Small intestine (tissue), 7 donors: ENCODE results near the gene GALNS. TPM values are rescaled to one million over a fixed set of nuclear protein-coding genes. Genes with fewer than 3 reads are reported as not detected.
A peak's percentile ranks its signal among the peaks of the same experiment; 100 is the strongest.

Experiments used
- DNase-seq, 2 donors: peaks; one replicate each; pipeline versions ENCODE4 v3.0.0 to v3.0.0-alpha.2; 2013
- FAIRE-seq: peaks from 2 replicates; lab custom pipeline; 2012; peaks lifted over from hg19 to GRCh38; lab: Jason Lieb, UNC
- H3K27ac ChIP-seq, 3 donors: one replicate each; pipeline ENCODE4 v1.5.1; 2013; ENCODE audit warnings: low read length in 2 of 3, mild to moderate bottlenecking in 2 of 3, control low read depth in 1 of 3, inconsistent platforms in 1 of 3, low read depth in 1 of 3, moderate library complexity in 1 of 3
- H3K27me3 ChIP-seq, 3 donors: one replicate each; pipeline ENCODE4 v1.6.1; 2013; ENCODE audit warnings: low read length in 3 of 3, inconsistent platforms in 1 of 3; ENCODE audit not compliant: control insufficient read depth in 3 of 3, insufficient read depth in 3 of 3
- H3K36me3 ChIP-seq, 3 donors: one replicate each; pipeline ENCODE4 v1.6.1; 2013; ENCODE audit warnings: low read length in 3 of 3, inconsistent platforms in 1 of 3, low read depth in 1 of 3, mild to moderate bottlenecking in 1 of 3, moderate library complexity in 1 of 3; ENCODE audit not compliant: control insufficient read depth in 3 of 3, insufficient read depth in 2 of 3
- H3K4me1 ChIP-seq, 3 donors: one replicate each; pipeline ENCODE4 v1.6.1; 2013; ENCODE audit warnings: low read length in 2 of 3, inconsistent platforms in 1 of 3, low read depth in 1 of 3, mild to moderate bottlenecking in 1 of 3, moderate library complexity in 1 of 3; ENCODE audit not compliant: control insufficient read depth in 3 of 3, insufficient read depth in 2 of 3
- H3K4me3 ChIP-seq, 3 donors: one replicate each; pipeline ENCODE4 v1.5.1; 2013; ENCODE audit warnings: low read length in 3 of 3, control low read depth in 1 of 3, inconsistent platforms in 1 of 3, low read depth in 1 of 3, mild to moderate bottlenecking in 1 of 3, moderate library complexity in 1 of 3
- H3K9me3 ChIP-seq, 2 donors: one replicate each; pipeline ENCODE4 v1.6.1; 2013; ENCODE audit warnings: low read depth in 1 of 2, low read length in 1 of 2; ENCODE audit not compliant: control insufficient read depth in 2 of 2, insufficient read depth in 1 of 2
- WGBS, 3 donors: extraction: QIAGEN DNeasy Blood & Tissue Kit; methylation state at CpG; one replicate each; pipeline ENCODE4 v1.1.7; 2013; 5-methylcytosine and 5-hydroxymethylcytosine counted together
- polyA plus RNA-seq, 4 donors: library from polyadenylated mRNA; stranded (reverse) in 3 of 4; unstranded in 1 of 4; fragments of 200-250 nt in 3 of 4; fragments of 120-200 nt in 1 of 4; gene quantifications; one replicate each; pipeline versions ENCODE4 v1.2.1 to v1.2.3, GENCODE V29; 2013
- donor health status: healthy with polysubstance abuse.
- donor health status: control.
- donor health status: control.
- donor health status: Bipolar disorder and iron deficiency.
- donor health status: healthy.

Gene GALNS
- polyA plus RNA-seq, 4 donors, result 28.3 to 35.4 (median 32.7) TPM

DNA sequence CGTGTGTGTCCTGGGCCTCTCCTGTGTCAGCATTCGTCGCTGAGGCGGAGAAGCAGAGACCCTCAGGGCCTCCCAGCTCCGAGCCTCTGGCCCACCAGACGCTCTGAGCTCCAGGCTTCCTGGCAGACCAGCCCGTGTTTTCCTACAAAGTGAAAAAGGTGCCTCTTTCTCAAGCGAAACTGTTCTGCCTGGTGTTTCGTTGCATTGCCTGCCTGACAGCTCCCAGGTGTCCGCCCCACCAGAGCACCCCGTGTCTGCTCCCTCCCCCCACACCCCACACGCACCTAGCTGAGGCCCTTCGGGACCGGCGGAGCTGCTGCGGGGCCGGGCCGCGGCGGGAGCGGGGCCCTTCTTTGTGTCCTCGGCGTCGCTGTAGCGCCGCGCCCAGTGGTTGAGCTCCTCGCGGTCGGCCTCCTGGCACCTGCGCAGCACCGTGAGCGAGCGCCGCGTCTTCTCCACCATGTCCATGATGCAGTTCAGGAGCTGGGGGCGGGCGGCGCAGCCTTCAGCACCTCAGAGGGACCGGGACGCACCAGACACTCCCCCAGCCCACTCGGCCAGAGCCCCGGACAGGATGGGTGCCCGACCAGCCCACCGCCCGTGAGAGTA lies 24.4 kb upstream of the GALNS start:
- peaks cover 0 to 11% (median 0%) of the 10 kb centered on the region in 3 donors for H3K27me3 ChIP-seq
- DNase-seq, result peak; percentile 30 to 68
- 14 to 70% (median 34%) methylated on average over 43 to 46 of the region's 46 CpGs for WGBS, 3 donors
- peak overlapping the region in 1 of 3 donors; percentile 38 for H3K27ac ChIP-seq
- H3K4me3 ChIP-seq, result peak overlapping the region in 1 of 3 donors; percentile 22
- no peaks in the 10 kb centered on the region for H3K9me3 ChIP-seq
- FAIRE-seq, result no peak
- H3K36me3 ChIP-seq, result peaks cover 0 to 22% (median 0%) of the 10 kb centered on the region in 3 donors
- peaks cover 0 to 12% (median 0%) of the 10 kb centered on the region in 3 donors for H3K4me1 ChIP-seq

DNA sequence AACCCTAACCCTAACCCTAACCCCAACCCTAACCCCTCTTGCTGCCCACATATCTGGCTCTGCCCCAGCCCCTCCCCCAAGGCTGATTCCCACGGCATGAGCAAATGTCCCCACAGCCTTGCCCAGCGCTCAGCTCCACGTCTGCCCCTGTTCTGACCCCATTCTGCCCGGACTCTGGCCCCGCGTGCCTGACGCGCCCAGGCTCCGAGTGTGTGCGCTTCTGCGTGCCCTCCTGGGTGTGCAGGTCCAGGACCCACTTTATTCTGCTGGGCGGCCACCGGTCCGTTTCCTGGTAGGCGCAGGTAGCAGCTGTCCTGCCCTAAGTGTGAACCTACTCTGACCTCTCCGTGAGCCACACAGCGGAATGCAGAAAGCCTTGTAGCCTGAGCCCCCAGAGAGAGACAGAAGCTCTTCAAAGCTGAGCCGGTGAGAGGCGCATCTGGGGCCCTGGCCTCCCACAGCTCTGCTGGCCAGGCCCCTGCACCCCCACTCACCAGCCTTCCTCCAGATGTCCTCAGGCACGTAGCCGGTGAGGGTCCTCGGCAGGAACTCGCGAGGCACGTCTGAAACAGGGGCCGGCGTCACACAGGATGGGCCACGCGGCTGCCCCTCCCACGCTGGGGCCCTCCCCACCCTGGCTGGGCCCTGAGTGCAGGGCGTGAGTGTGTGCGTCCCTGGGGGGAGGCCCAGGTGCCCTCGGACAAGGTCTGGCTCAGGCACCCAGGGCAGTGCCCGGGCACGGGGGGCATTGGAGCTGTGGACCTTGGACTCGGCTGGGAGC lies 23.7 kb upstream of the GALNS start:
- no peak for FAIRE-seq
- H3K27ac ChIP-seq, result peak overlapping the region in 1 of 3 donors; percentile 38

DNA sequence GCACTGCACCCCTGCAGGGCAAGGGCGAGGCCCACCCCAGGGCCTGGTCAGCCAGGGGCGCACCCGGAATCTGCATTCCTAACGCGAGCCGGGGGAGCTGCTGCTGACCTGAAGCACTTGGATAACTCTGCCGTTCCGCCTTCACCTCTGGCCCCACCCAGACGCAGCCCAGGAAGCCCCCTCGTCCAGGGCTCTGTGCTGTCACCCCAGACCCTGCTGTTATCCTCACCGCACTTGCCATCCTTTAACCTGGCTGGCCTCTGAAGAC lies 23.0 kb upstream of the GALNS start:
- Histone ChIP-seq H3K9me3 (no peaks in the 10 kb centered on the region), H3K4me3 (no peak overlapping the region), H3K4me1 (peaks cover 0 to 12% (median 0%) of the 10 kb centered on the region in 3 donors), H3K27me3 (peaks cover 0 to 11% (median 0%) of the 10 kb centered on the region in 3 donors), H3K27ac (no peak overlapping the region), H3K36me3 (peaks cover 0 to 22% (median 0%) of the 10 kb centered on the region in 3 donors)
- WGBS, 3 donors, result 75 to 86% (median 79%) methylated on average over 11 of the region's 11 CpGs
- DNase-seq, result no peak
- no peak for FAIRE-seq

More for the DNA sequence above, 23.7 kb upstream of the GALNS start:
- WGBS, 3 donors, result 18 to 63% (median 38%) methylated on average over 32 to 36 of the region's 36 CpGs
- DNase-seq, result peak; percentile 20 to 60
- Histone ChIP-seq H3K4me3 (peak overlapping the region in 2 of 3 donors; percentile 3 to 22), H3K36me3 (peaks cover 0 to 22% (median 0%) of the 10 kb centered on the region in 3 donors), H3K27me3 (peaks cover 0 to 11% (median 0%) of the 10 kb centered on the region in 3 donors), H3K4me1 (peaks cover 0 to 12% (median 0%) of the 10 kb centered on the region in 3 donors), H3K9me3 (no peaks in the 10 kb centered on the region)

DNA sequence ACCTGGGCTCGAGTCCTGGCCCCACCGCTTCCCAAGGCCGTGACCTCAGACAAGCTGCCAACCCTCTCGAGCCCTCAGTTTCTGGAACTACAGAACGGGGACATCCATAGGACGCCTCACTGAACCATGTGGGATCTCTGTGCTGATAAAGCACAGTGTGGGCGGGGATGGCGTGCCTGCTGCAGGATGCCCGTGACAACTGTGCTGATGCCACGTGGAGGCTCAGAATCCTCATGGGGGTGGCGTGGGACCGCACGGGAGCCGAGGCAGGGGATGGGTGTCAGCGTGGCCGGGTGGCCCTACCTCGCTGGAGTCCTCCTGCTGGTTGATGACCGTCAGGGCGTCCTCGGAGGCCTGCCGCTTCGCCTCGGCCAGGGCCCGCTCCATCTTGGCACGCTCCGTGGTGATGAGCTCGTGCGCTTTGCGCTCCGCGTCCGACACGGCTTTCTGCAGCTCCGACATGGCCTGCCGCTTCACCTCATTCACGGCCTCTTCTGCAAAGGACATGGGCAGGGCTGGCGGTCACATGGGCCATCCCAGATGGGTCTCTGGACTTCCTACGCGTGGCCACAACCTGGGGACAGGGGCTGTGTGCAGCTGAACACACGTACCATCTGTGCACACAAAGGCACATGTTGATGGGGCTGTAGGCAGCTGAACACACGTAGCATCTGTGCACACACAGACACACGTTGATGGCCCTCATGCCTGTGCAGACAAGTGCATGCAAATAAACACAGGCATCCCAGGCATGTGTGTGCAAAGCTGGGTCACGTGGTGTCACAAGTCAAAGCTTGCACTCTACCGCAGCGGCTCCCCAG lies 22.4 kb upstream of the GALNS start:
- H3K9me3 ChIP-seq, result no peaks in the 10 kb centered on the region
- H3K36me3 ChIP-seq, result peaks cover 0 to 17% (median 0%) of the 10 kb centered on the region in 3 donors
- H3K4me1 ChIP-seq, result peaks cover 0 to 12% (median 0%) of the 10 kb centered on the region in 3 donors
- peaks cover 0 to 11% (median 0%) of the 10 kb centered on the region in 3 donors for H3K27me3 ChIP-seq
- H3K4me3 ChIP-seq, result no peak overlapping the region
- DNase-seq, result no peak
- FAIRE-seq, result no peak
- no peak overlapping the region for H3K27ac ChIP-seq
- 86 to 92% (median 89%) methylated on average over 45 of the region's 45 CpGs for WGBS, 3 donors

DNA sequence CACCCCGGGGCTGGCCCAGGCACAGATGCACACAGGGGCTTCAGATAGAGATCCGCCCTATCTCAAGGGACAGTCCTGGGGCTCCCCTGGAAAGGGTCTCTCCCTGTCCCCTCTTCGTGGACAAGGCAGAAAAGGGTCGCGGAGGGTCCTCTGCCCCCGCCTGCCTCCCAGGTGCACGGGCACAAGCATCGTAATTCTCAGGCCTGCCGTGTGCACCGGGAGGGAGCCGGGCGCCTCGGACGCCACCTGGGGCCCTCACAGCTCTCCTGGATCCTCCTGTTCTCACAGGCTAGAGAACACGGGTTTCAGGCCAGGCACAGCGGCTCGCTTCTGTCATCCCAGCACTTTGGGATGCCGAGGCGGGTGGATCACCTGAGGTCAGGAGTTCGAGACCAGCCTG lies 21.6 kb upstream of the GALNS start:
- H3K9me3 ChIP-seq, result no peaks in the 10 kb centered on the region
- no peak for DNase-seq
- H3K4me3 ChIP-seq, result no peak overlapping the region
- peaks cover 0 to 12% (median 0%) of the 10 kb centered on the region in 3 donors for H3K4me1 ChIP-seq
- 83 to 95% (median 90%) methylated on average over 19 to 20 of the region's 20 CpGs for WGBS, 3 donors
- H3K27me3 ChIP-seq, result peaks cover 0 to 11% (median 0%) of the 10 kb centered on the region in 3 donors
- no peak for FAIRE-seq
- H3K27ac ChIP-seq, result no peak overlapping the region
- peaks cover 0 to 15% (median 0%) of the 10 kb centered on the region in 3 donors for H3K36me3 ChIP-seq

DNA sequence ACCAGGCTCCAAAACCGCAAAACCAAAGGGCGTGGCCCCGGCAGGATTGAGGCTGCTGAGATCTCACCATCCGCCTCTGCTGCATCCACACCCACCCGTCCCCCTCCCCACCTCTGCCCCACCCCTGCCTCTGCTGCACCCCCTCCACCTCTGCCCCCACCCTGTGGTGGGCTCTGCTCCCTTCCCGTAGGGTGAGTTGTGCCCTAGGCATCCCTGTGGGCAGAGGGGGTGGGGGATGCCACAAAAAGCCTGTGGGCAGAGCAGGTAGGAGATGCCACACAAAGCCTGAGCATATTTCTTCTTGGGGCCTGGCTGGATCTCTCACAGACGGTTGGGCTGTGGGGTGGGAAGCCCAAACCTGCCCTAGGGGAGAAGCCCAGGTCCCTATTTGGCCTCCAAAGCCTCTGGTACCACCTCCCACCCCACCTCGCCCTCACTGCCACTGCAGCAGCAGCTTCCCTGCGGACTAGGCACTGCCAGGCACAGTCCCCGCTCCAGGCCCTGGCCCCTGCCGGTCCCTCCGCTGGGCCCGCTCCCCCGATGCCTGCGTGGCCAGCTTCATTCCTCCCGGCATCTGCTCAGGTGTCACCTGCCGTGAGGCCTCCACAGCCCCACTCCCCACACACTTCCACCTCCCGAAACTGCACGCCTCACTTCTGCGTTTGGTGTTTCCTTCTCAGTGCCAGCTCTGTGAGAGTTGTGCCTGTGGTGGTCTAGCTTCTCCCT lies 21.0 kb upstream of the GALNS start:
- H3K4me1 ChIP-seq, result peaks cover 0 to 12% (median 0%) of the 10 kb centered on the region in 3 donors
- peaks cover 0 to 15% (median 0%) of the 10 kb centered on the region in 3 donors for H3K36me3 ChIP-seq
- WGBS, 3 donors, result 71 to 85% (median 81%) methylated on average over 15 to 20 of the region's 20 CpGs
- H3K9me3 ChIP-seq, result no peaks in the 10 kb centered on the region
- H3K27me3 ChIP-seq, result peaks cover 0 to 11% (median 0%) of the 10 kb centered on the region in 3 donors
- DNase-seq (no peak), FAIRE-seq (no peak)
- no peak overlapping the region for H3K4me3 ChIP-seq
- H3K27ac ChIP-seq, result no peak overlapping the region

DNA sequence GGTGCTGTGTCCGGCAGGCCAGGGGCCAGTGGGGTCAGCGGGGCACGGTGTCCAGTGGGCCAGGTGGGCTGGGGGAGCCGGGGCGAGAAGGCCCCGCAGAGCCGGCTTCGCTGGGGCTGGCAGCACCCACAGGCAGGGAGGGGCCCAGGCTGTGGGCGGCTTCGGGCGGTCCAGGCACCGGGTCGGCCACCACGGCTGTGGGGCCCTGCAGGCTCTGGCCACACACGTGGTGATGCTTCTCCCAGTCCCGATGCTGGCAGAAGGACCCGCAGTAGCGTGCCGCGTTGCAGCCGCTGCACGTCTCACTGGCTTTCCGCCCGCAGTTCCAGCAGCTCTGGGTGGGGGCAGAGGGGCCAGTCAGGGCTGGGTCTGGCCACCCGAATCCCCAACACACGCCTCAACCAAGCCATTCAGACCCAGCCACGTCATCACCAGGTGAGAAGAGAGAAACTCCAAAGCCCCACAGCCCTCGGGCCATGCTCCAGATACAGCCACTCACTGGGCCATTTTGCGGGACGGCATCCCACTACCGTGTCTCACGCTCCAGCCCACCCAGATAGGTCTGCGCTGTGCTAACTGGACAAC lies 20.3 kb upstream of the GALNS start:
- no peak for FAIRE-seq

More for the DNA sequence above, 20.3 kb upstream of the GALNS start:
- Histone ChIP-seq H3K4me1 (peaks cover 0 to 12% (median 0%) of the 10 kb centered on the region in 3 donors), H3K36me3 (peaks cover 0 to 13% (median 0%) of the 10 kb centered on the region in 3 donors), H3K27me3 (peaks cover 0 to 11% (median 0%) of the 10 kb centered on the region in 3 donors), H3K4me3 (no peak overlapping the region), H3K27ac (no peak overlapping the region), H3K9me3 (no peaks in the 10 kb centered on the region)
- DNase-seq, result no peak
- WGBS, 3 donors, result 83 to 90% (median 84%) methylated on average over 28 to 33 of the region's 33 CpGs
